ENCODE measurements around the gene AIMP1. TPM values are rescaled to one million over a fixed set of nuclear protein-coding genes. Genes with fewer than 3 reads are reported as not detected.

The AIMP1 gene
- total and polyA plus RNA-seq, 2 of the 13 experiments (the other 11 are each of a cell fraction or from before 2014, with no cell fraction given), result 28.6 to 82.9 TPM

- Histone ChIP-seq H3K4me2 (ENCODE audit: low read depth, low read length) (no peak overlapping the region), H3K79me2 (ENCODE audit: insufficient read depth, low read length) (peaks cover 31% of the 10 kb centered on the region), H3K4me1 (ENCODE audit: insufficient read depth, low read length) (peaks cover 34% of the 10 kb centered on the region), H3K27ac (ENCODE audit: extremely low read length, insufficient read depth, low read length) (no peak overlapping the region), H4K20me1 (ENCODE audit: insufficient read depth, low read length) (no peaks in the 10 kb centered on the region), H3K27me3 (ENCODE audit: control insufficient read depth in 1 of 2, insufficient read depth in 2 of 2, low read length in 2 of 2) (no peaks in the 10 kb centered on the region), H3K9ac (ENCODE audit: insufficient read depth, low read depth, low read length) (no peak overlapping the region), H3K36me3 (replicated peaks in 1 of 2; ENCODE audit: control insufficient read depth in 1 of 2, insufficient read depth in 2 of 2, low read length in 2 of 2) (peaks cover 6 to 15% of the 10 kb centered on the region in 2 experiments), H3K4me3 (replicated peaks in 1 of 3; ENCODE audit: insufficient read depth in 1 of 3, low read depth in 2 of 3, low read length in 3 of 3) (no peak overlapping the region), H2AFZ (ENCODE audit: low read length) (no peak overlapping the region), H3K9me3 (ENCODE audit: low read length) (no peaks in the 10 kb centered on the region)
- 62% methylated on average over 1 of the region's 1 CpG for WGBS (ENCODE audit: low lambda C conversion rate)
- CTCF ChIA-PET (ENCODE audit: low intra/inter-chr PET ratio, low total read pairs), result no interaction called here
- intact Hi-C loops (cut with micrococcal nuclease; ENCODE audit: unreplicated experiment) (no loop called here), in situ Hi-C loops (cut with HindIII; ENCODE audit: extremely low pct_ligation_motif_present, low pct_unique_long_range_greater_than_20kb) (no loop called here)
- no TSS peak for BruUV-seq (replicated peaks)
- FAIRE-seq (no peak), DNase-seq (ENCODE audit: low spot score) (no peak), ATAC-seq (no peak)
- TF ChIP-seq NFYC (CRISPR knock-in tag; IDR thresholded peaks at IDR 0.05) (no peak), ZNF44 (CRISPR knock-in tag; IDR thresholded peaks at IDR 0.05) (no peak), HHEX (CRISPR knock-in tag; IDR thresholded peaks at IDR 0.05) (no peak), MAFF (IDR thresholded peaks at IDR 0.05; ENCODE audit: low read depth, low read length) (peak; percentile 35; the same call in 1 of the 2 replicates), MAFK (conservative IDR thresholded peaks at IDR 0.05 in 1 of 2, IDR thresholded peaks at IDR 0.05 in 1 of 2; ENCODE audit: low read length in 2 of 2) (peak in 1 of 2 experiments; percentile 70; a peak in 2 of 4 replicates)
- POLR2A ChIA-PET, result no interaction called here
Observed at GRCh38 chr4:106347167-106347566, 30.8 kb downstream of the AIMP1 start.

GRCh38 chr4:106351016-106351415, 34.7 kb downstream of the AIMP1 start:
- no peak for DNase-seq (ENCODE audit: low spot score)
- no peaks in the 10 kb centered on the region for H3K27me3 ChIP-seq (ENCODE audit: control insufficient read depth in 1 of 2, insufficient read depth in 2 of 2, low read length in 2 of 2)
- no TSS peak for BruUV-seq (replicated peaks)
- in situ Hi-C loops (cut with HindIII; ENCODE audit: extremely low pct_ligation_motif_present, low pct_unique_long_range_greater_than_20kb), result loop anchor here (25.0 kb wide), 1 partner anchor 461 kb away; no protein-coding TSS in a partner anchor
- H3K4me2 ChIP-seq (ENCODE audit: low read depth, low read length), result no peak overlapping the region
- H3K4me1 ChIP-seq (ENCODE audit: insufficient read depth, low read length), result no peaks in the 10 kb centered on the region
- H3K9ac ChIP-seq (ENCODE audit: insufficient read depth, low read depth, low read length), result no peak overlapping the region
- no peak overlapping the region for H3K4me3 ChIP-seq (replicated peaks in 1 of 3; ENCODE audit: insufficient read depth in 1 of 3, low read depth in 2 of 3, low read length in 3 of 3)
- intact Hi-C loops (cut with micrococcal nuclease; ENCODE audit: unreplicated experiment), result no loop called here
- POLR2A ChIA-PET, result no interaction called here
- H3K27ac ChIP-seq (ENCODE audit: extremely low read length, insufficient read depth, low read length), result no peak overlapping the region
- H3K79me2 ChIP-seq (ENCODE audit: insufficient read depth, low read length), result peaks cover 3% of the 10 kb centered on the region
- no peak for FAIRE-seq
- ATAC-seq, result no peak
- no peak overlapping the region for H2AFZ ChIP-seq (ENCODE audit: low read length)
- H4K20me1 ChIP-seq (ENCODE audit: insufficient read depth, low read length), result no peaks in the 10 kb centered on the region
- peaks cover 6 to 10% of the 10 kb centered on the region in 2 experiments for H3K36me3 ChIP-seq (replicated peaks in 1 of 2; ENCODE audit: control insufficient read depth in 1 of 2, insufficient read depth in 2 of 2, low read length in 2 of 2)
- CTCF ChIA-PET (ENCODE audit: low intra/inter-chr PET ratio, low total read pairs), result no interaction called here
- no peaks in the 10 kb centered on the region for H3K9me3 ChIP-seq (ENCODE audit: low read length)
- TF ChIP-seq ZNF207 (IDR thresholded peaks at IDR 0.05; ENCODE audit: borderline replicate concordance) (no peak), ZFP36L1 (CRISPR knock-in tag; IDR thresholded peaks at IDR 0.05) (no peak), ZFX (CRISPR knock-in tag; IDR thresholded peaks at IDR 0.05; ENCODE audit: low read depth) (no peak), TCF12 (IDR thresholded peaks at IDR 0.05) (no peak), TCF12 (CRISPR knock-in tag; IDR thresholded peaks at IDR 0.05) (no peak), ZXDC (CRISPR knock-in tag; IDR thresholded peaks at IDR 0.05) (no peak), ZUFSP (CRISPR knock-in tag; IDR thresholded peaks at IDR 0.05; ENCODE audit: borderline replicate concordance) (no peak), SALL2 (CRISPR knock-in tag; IDR thresholded peaks at IDR 0.05) (no peak), CREB1 (IDR thresholded peaks at IDR 0.05) (no peak), CREB1 (CRISPR knock-in tag; IDR thresholded peaks at IDR 0.05) (no peak)

Measured in HepG2 (cell line).